ENCODE measurements around the gene NDFIP2. TPM values are rescaled to one million over a fixed set of nuclear protein-coding genes. Genes with fewer than 3 reads are reported as not detected.

NDFIP2 gene
- total and polyA plus RNA-seq, 12 donors = 5.2 to 62.1 (median 38.9) TPM

DNA sequence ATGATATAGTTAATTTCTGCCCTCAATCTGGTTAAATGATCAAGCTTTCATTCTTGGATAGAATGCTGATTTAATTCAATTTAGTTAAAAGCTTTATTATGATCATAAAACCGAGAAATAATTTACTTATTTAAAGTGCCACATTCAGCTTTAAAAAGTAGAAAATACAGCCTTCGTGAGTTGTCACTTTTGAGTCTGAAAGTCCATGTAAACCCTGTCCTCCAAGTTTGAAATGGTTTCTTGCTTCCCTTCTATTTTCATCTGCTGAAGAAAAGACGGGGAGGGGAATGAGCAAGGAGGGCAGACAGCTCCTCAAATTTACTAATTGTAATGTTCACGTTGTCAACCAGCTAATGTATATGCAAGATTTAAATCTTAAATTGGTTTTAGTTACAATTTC is 59.5 kb downstream of the NDFIP2 start:
- WGBS, 4 donors = 71 to 83% (median 79%) methylated on average over 4 of the region's 4 CpGs
- Histone ChIP-seq H3K27me3 (no peaks in the 10 kb centered on the region), H3K4me1 (replicated peaks in 1 of 2) (no peaks in the 10 kb centered on the region), H3K9me3 (replicated peaks in 1 of 3) (no peaks in the 10 kb centered on the region), H3K4me3 (no peak overlapping the region), H3K36me3 (replicated peaks in 1 of 2) (no peaks in the 10 kb centered on the region), H3K27ac (no peak overlapping the region)
- TF ChIP-seq, protein P1, sequence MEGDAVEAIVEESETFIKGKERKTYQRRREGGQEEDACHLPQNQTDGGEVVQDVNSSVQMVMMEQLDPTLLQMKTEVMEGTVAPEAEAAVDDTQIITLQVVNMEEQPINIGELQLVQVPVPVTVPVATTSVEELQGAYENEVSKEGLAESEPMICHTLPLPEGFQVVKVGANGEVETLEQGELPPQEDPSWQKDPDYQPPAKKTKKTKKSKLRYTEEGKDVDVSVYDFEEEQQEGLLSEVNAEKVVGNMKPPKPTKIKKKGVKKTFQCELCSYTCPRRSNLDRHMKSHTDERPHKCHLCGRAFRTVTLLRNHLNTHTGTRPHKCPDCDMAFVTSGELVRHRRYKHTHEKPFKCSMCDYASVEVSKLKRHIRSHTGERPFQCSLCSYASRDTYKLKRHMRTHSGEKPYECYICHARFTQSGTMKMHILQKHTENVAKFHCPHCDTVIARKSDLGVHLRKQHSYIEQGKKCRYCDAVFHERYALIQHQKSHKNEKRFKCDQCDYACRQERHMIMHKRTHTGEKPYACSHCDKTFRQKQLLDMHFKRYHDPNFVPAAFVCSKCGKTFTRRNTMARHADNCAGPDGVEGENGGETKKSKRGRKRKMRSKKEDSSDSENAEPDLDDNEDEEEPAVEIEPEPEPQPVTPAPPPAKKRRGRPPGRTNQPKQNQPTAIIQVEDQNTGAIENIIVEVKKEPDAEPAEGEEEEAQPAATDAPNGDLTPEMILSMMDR (IDR thresholded peaks at IDR 0.05) = no peak
- TF ChIP-seq POLR2A (IDR thresholded peaks at IDR 0.05) = no peak
- no peak for DNase-seq
- intact Hi-C loops (cut with DNase I) = loop anchor here in 1 of 2 donors (5.0 kb wide), 1 partner anchor 118 kb away; no protein-coding TSS in a partner anchor

- Histone ChIP-seq H3K4me3 (no peak overlapping the region), H3K27me3 (no peaks in the 10 kb centered on the region), H3K36me3 (replicated peaks in 1 of 2) (no peaks in the 10 kb centered on the region), H3K4me1 (replicated peaks in 1 of 2) (no peaks in the 10 kb centered on the region), H3K27ac (no peak overlapping the region), H3K9me3 (replicated peaks in 1 of 3) (no peaks in the 10 kb centered on the region)
- no peak for DNase-seq
- intact Hi-C loops (cut with DNase I) = loop anchor here in 1 of 2 donors (5.0 kb wide), 1 partner anchor 119 kb away; no protein-coding TSS in a partner anchor
- 0 to 3% (median 2%) methylated on average over 1 of the region's 1 CpG for WGBS, 4 donors
- no peak for TF ChIP-seq POLR2A (IDR thresholded peaks at IDR 0.05)
- TF ChIP-seq, protein P1 (IDR thresholded peaks at IDR 0.05) = peak; percentile 81 to 98 (median 88)
Measured at GRCh38 chr13:79541426-79542049, 60.6 kb downstream of the NDFIP2 start.

DNA sequence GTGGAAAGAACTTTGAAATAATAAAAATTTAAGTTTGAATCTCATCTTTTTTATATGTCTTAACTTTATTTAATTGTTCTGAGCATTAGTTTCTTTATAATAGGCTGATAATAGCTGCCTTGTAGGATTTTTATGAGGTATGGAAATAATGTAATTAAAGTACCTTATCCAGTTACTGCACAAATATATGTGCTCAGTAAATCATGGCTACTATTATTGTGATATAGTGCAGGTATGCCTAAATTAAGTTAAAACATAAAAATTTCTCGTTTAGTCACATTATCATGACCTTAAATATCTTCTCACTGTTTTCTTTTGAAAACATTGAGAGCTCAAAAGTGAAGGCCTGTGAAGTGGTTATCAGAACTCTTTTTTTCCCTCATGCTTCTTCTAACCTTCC is 62.9 kb downstream of the NDFIP2 start:
- WGBS, 4 donors = 63 to 79% (median 68%) methylated on average over 1 of the region's 1 CpG
- Histone ChIP-seq H3K4me3 (no peak overlapping the region), H3K9me3 (replicated peaks in 1 of 3) (no peaks in the 10 kb centered on the region), H3K27me3 (no peaks in the 10 kb centered on the region), H3K36me3 (replicated peaks in 1 of 2) (no peaks in the 10 kb centered on the region), H3K4me1 (replicated peaks in 1 of 2) (no peaks in the 10 kb centered on the region), H3K27ac (no peak overlapping the region)
- no peak for DNase-seq
- TF ChIP-seq, protein P1 (IDR thresholded peaks at IDR 0.05) = no peak
- no peak for TF ChIP-seq POLR2A (IDR thresholded peaks at IDR 0.05)
- intact Hi-C loops (cut with DNase I) = loop anchor here in 1 of 2 donors (5.0 kb wide), 1 partner anchor 122 kb away; no protein-coding TSS in a partner anchor

GRCh38 chr13:79547211-79548195 is 66.5 kb downstream of the NDFIP2 start:
- no peak overlapping the region for H3K4me3 ChIP-seq
- 88 to 94% (median 90%) methylated on average over 4 of the region's 4 CpGs for WGBS, 4 donors
- intact Hi-C loops (cut with DNase I) = no loop called here

More at GRCh38 chr13:79547211-79548195, 66.5 kb downstream of the NDFIP2 start:
- Histone ChIP-seq H3K4me1 (replicated peaks in 1 of 2) (no peaks in the 10 kb centered on the region), H3K27ac (no peak overlapping the region), H3K9me3 (replicated peaks in 1 of 3) (no peaks in the 10 kb centered on the region), H3K36me3 (replicated peaks in 1 of 2) (no peaks in the 10 kb centered on the region), H3K27me3 (no peaks in the 10 kb centered on the region)
- TF ChIP-seq POLR2A (IDR thresholded peaks at IDR 0.05) = no peak
- TF ChIP-seq, protein P1 (IDR thresholded peaks at IDR 0.05) = no peak
- DNase-seq = no peak
